Lower leg skin (tissue), 3 donors: ENCODE results near the gene RPL22.

ENCODE experiments used
- CTCF ChIP-seq, 3 donors: fragments of 450-650 bp; IDR thresholded peaks; one replicate each; pipeline ENCODE4 v1.5.1; 2016; ENCODE audit warnings: antibody characterized with exemption in 3 of 3, mild to moderate bottlenecking in 3 of 3, moderate library complexity in 2 of 3
- POLR2A ChIP-seq, 2 donors: fragments of 450-650 bp; IDR thresholded peaks; one replicate each; pipeline ENCODE4 v1.6.1; 2016 to 2017; ENCODE audit warnings: antibody characterized with exemption in 2 of 2, mild to moderate bottlenecking in 1 of 2, moderate library complexity in 1 of 2

- no peak for TF ChIP-seq CTCF (IDR thresholded peaks at IDR 0.05)
- no peak for TF ChIP-seq POLR2A (IDR thresholded peaks at IDR 0.05)
Measured at GRCh38 chr1:6162341-6162740, 37.1 kb downstream of the RPL22 start.
